GM19438 (cell line): ENCODE data around the gene LGALS4.
"Not testable (repeated sequence)": the region's sequence is repeated elsewhere in the genome, so short reads cannot be mapped to it uniquely, and the experiment has no call there.

Experiments used
- ATAC-seq: cut with Tn5 transposase; IDR thresholded peaks from one replicate; pipeline ENCODE4 v1.9.1; 2021; ENCODE audit warnings: low read depth; ENCODE audit not compliant: unreplicated experiment

The LGALS4 gene

GRCh38 chr19:38826856-38827551 is 14.3 kb upstream of the LGALS4 start:
- no peak for ATAC-seq

GRCh38 chr19:38825936-38826335 is 13.2 kb upstream of the LGALS4 start:
- ATAC-seq = not testable (repeated sequence)

DNA sequence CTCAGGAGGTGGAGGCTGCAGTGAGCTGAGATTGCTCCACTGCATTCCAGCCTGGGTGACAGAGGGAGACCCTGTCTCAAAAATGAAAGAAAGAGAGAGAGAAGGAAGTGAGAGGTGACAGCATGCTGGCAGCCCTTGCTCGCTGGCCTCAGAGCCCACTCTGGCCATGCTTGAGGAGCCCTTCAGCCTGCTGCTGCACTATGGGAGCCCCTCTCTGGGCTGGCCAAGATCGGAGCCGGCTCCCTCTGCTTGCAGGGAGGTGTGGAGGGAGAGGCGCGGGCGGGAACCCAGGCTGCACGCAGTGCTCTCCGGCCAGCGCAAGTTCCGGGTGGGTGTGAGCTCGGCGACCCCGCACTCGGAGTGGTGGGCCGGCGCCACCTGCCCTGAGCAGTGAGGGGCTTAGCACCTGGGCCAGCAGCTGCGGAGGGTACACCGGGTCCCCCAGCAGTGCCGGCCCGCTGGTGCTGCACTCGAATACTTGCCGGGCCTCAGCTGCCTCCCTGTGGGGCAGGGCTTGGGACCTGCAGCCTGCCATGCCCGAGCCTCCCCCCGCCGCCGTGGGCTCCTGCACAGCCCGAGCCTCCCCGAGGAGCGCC is 8.6 kb upstream of the LGALS4 start:
- not testable (repeated sequence) for ATAC-seq

DNA sequence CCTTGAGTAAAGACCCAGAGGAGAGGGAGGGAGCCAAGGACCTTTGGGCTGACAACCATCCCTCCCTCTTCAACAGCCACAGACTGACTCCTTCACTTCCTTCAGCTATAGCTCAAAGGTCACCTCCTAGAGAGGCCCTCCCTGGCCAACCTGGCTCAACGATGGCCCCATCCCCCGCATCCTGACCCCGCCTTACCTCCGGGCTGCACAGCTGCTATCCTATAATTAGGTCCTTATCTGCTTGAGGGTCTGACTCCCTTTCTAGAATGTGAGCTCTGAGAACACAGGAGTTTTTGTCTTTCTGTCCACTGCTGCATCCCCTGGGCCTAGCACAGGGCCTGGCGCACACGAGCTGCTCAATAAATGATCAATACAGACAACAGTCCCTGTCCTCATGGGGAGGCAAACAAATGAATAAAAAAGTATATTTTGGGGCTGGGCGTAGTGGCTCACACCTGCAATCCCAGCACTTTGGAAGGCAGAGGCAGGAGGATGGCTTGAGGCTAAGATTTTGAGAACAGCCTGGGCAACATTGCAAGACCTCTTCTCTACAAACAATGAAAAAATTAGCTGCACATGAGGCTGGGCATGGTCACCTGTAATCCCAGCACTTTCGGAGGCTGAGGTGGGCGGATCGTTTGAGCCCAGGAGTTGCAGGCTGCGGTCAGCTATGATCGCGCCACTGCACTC is 6.6 kb upstream of the LGALS4 start:
- no peak for ATAC-seq

GRCh38 chr19:38817081-38817480 is 4.3 kb upstream of the LGALS4 start:
- no peak for ATAC-seq

DNA sequence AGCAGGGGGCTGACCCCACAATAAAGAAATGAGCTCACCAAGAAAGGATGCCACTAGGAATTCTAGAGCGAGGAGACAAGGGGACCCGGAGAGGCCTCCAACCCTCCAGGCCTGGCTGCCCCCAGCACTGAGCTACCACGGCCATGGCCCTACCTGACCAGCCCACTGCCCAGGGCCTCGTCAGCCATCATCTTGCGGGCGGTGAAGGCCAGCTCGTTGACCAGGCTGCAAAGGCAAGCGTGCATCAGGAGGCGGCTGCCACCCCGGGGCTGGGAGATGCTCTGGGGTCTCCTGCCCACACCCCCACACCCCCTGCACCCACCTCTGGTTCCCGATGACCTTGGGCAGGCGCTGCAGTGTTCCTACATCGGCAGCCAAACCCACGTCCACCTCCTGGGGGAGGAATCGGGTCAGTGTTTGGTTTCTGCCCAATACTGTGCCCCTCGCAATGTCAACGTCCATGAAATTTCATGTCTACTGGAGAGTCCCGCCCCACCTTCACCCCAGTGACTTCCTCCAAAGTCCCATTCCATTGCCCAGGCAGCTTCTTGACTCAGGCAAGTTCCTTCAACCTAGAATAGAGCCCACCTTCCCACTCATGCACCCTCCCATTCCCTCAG is 3.5 kb upstream of the LGALS4 start:
- no peak for ATAC-seq

- ATAC-seq = no peak
These were observed 2.6 kb upstream of the LGALS4 start for GRCh38 chr19:38815059-38816001.

- ATAC-seq = not testable (repeated sequence)
These were observed 1.2 kb upstream of the LGALS4 start for GRCh38 chr19:38813932-38814331.

GRCh38 chr19:38813323-38813722 is 578 bp upstream of the LGALS4 start:
- no peak for ATAC-seq

GRCh38 chr19:38812009-38812840 is 520 bp downstream of the LGALS4 start:
- ATAC-seq = no peak

DNA sequence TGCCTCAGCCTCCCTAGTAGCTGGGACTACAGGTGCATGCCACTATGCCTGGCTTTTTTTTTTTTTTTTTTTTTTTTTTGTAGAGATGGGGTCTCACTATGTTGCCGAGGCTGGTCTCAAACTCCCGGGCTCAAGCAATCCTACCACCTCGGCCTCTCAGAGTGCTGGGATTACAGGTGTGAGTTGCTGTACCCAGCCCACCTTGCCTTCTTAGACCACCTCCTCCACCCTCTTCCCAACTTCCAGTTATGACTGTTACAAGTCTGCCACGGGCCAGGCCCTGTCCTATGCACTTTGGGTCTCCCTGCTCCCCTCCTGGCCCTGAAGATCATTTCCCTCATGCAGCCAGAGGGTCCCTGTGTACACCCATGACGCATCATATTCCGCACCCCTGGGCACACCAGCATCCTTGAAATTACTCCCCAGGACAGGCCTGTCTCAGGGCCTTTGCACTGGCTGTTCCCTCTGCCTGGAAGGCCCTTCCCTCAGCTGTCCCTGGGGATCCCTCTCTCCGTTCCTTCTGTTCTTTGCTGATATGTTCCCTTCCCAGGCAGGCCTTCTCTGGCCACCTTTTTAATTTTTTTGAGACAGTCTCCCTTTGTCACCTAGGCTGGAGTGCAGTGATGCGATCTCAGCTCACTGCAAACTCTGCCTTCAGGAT is 3.0 kb downstream of the LGALS4 start:
- no peak for ATAC-seq

DNA sequence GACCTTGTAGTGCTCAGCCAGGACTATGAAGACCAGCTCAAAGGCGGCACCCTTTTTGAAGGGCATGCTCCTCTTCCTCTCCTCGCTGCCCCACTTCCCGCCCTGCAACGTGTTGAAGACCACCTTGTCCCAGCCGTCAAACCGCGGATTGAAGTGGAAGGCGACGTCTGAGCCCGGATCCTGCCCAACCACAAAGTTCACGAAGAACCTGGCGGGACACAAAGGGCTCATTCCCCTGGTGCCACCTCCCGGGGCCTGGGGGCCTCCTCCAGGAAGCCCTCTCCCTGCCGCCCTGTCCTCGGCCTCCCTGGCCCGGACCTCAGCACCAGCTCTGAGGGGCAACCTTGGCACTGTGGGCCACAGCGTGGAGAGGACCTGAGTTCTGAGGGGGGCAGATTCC is 4.0 kb downstream of the LGALS4 start:
- ATAC-seq = no peak

DNA sequence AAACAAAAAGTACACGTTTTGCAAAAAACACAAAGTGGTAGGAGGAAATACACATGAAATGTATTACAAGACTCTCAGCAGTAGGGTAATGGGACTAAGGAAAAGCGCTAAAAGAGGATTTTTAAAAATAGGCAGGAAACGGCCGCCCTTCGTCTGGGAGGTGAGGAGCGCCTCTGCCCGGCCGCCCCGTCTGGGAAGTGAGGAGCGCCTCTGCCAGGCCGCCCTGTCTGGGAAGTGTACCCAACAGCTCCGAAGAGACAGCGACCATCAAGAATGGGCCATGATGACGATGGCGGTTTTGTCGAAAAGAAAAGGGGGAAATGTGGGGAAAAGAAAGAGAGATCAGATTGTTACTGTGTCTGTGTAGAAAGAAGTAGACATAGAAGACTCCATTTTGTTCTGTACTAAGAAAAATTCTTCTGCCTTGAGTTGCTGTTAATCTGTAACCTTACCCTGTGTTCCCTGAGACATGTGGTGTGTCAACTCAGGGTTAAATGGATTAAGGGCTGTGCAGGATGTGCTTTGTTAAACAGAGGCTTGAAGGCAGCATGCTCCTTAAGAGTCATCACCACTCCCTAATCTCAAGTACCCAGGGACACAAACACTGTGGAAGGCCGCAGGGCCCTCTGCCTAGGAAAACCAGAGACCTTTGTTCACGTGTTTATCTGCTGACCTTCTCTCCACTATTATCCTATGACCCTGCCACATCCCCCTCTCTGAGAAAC is 5.2 kb downstream of the LGALS4 start:
- not testable (repeated sequence) for ATAC-seq

DNA sequence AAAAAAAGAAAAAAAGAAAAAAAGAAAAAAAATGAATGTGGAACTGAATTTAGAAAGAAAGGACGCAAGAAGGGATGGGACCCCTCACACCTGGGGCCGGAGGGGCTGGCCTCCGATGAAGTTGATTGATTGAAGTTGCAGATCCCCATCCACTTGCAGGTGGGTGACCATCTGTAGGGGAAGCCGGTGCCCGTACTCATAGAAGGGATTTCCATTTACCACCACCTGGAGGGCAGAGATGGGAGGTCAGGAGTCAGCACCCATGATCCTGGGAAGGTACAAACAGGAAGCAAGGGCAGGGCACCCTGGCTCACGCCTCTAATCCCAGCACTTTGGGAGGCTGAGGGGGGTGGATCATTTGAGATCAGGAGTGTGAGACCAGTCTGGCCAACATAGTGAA is 6.4 kb downstream of the LGALS4 start:
- no peak for ATAC-seq

- ATAC-seq = no peak
These were observed 7.6 kb downstream of the LGALS4 start for GRCh38 chr19:38805180-38805579.

GRCh38 chr19:38803543-38803942 is 9.2 kb downstream of the LGALS4 start:
- ATAC-seq = no peak

DNA sequence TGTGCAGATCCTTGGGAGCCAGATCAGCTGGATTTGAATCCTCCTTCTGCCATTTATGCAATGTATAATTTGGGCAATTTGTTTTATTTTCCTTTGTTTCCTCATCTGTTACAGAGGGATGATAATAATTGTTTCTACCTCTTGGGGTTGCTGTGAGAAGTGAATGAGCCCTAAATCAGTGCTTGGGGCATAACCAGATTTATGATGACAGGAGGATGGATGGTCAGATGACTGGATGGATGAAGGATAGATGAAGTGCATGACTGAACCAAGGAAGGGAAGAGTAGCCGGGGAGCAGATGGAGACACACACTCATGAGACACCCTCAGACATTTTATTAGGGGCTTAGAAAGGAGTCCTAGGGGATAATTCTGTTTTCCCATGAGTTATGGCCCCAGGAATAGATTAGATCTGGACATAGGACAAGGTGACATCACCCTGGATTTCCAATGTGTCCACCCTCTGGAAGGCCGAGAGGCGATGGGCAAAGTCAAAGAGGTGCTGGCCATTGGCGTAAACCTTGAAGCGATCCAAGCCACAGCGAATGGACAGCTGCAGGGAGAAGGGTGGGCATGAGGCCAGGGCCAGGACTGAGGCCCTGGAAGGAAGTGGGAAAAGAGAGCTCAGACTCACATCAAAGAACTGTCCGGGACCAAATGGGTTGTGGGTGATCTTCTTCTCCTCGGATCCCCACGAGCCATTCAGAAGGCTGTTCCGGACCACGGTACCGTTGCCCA is 11.2 kb downstream of the LGALS4 start:
- ATAC-seq = no peak
